ENCODE results near the gene PMEPA1. TPM values are rescaled to one million over a fixed set of nuclear protein-coding genes. Genes with fewer than 3 reads are reported as not detected.
A peak's percentile ranks its signal among the peaks of the same experiment; 100 is the strongest.

Gene PMEPA1
- total RNA-seq, 1 donor from 2014 or later, result 26.9 TPM

- DNase-seq, result peak; percentile 27
- no peak overlapping the region for H3K4me3 ChIP-seq
- intact Hi-C loops (cut with DNase I), result no loop called here
- no peaks in the 10 kb centered on the region for H3K9me3 ChIP-seq
- ATAC-seq, result no peak
- peaks cover 8% of the 10 kb centered on the region for H3K27me3 ChIP-seq (ENCODE audit: low read depth)
- no peak overlapping the region for H3K27ac ChIP-seq
- H3K36me3 ChIP-seq, result no peaks in the 10 kb centered on the region
- no peak for TF ChIP-seq CTCF (IDR thresholded peaks at IDR 0.05)
- H3K4me1 ChIP-seq, result no peaks in the 10 kb centered on the region
These were observed 98.1 kb downstream of the PMEPA1 start for GRCh38 chr20:57611586-57612311.

GRCh38 chr20:57610261-57610952 lies 99.4 kb downstream of the PMEPA1 start:
- H3K36me3 ChIP-seq, result no peaks in the 10 kb centered on the region
- no peak overlapping the region for H3K27ac ChIP-seq
- no peaks in the 10 kb centered on the region for H3K9me3 ChIP-seq
- H3K27me3 ChIP-seq (ENCODE audit: low read depth), result peaks cover 8% of the 10 kb centered on the region
- TF ChIP-seq CTCF (IDR thresholded peaks at IDR 0.05), result no peak
- intact Hi-C loops (cut with DNase I), result no loop called here
- H3K4me1 ChIP-seq, result no peaks in the 10 kb centered on the region
- no peak overlapping the region for H3K4me3 ChIP-seq
- ATAC-seq, result no peak
- DNase-seq, result peak; percentile 32

GRCh38 chr20:57609842-57610167 lies 100.0 kb downstream of the PMEPA1 start:
- Histone ChIP-seq H3K27me3 (ENCODE audit: low read depth) (peaks cover 8% of the 10 kb centered on the region), H3K27ac (no peak overlapping the region), H3K4me1 (no peaks in the 10 kb centered on the region), H3K36me3 (no peaks in the 10 kb centered on the region), H3K4me3 (no peak overlapping the region), H3K9me3 (no peaks in the 10 kb centered on the region)
- no peak for ATAC-seq
- intact Hi-C loops (cut with DNase I), result loop anchor here (10.0 kb wide), 1 partner anchor 595 kb away; no protein-coding TSS in a partner anchor
- no peak for DNase-seq
- TF ChIP-seq CTCF (IDR thresholded peaks at IDR 0.05), result no peak

- no peak overlapping the region for H3K27ac ChIP-seq
- H3K4me1 ChIP-seq, result no peaks in the 10 kb centered on the region
- intact Hi-C loops (cut with DNase I), result loop anchor here (10.0 kb wide), 1 partner anchor 596 kb away; no protein-coding TSS in a partner anchor
- no peak for TF ChIP-seq CTCF (IDR thresholded peaks at IDR 0.05)
- DNase-seq (peak; percentile 29), ATAC-seq (no peak)
- H3K36me3 ChIP-seq, result no peaks in the 10 kb centered on the region
- H3K9me3 ChIP-seq, result no peaks in the 10 kb centered on the region
- no peak overlapping the region for H3K4me3 ChIP-seq
- H3K27me3 ChIP-seq (ENCODE audit: low read depth), result peaks cover 8% of the 10 kb centered on the region
These were observed 100.6 kb downstream of the PMEPA1 start for GRCh38 chr20:57609086-57609841.

GRCh38 chr20:57608516-57608915 lies 101.3 kb downstream of the PMEPA1 start:
- Histone ChIP-seq H3K9me3 (no peaks in the 10 kb centered on the region), H3K36me3 (no peaks in the 10 kb centered on the region), H3K27ac (no peak overlapping the region), H3K27me3 (ENCODE audit: low read depth) (peaks cover 8% of the 10 kb centered on the region), H3K4me3 (no peak overlapping the region), H3K4me1 (no peaks in the 10 kb centered on the region)
- intact Hi-C loops (cut with DNase I), result loop anchor here (10.0 kb wide), 1 partner anchor 596 kb away; no protein-coding TSS in a partner anchor
- no peak for DNase-seq
- ATAC-seq, result no peak
- no peak for TF ChIP-seq CTCF (IDR thresholded peaks at IDR 0.05)

All from lower lobe of right lung (tissue), 2 donors.